ENCODE results near the gene MAP3K9. TPM values are rescaled to one million over a fixed set of nuclear protein-coding genes. Genes with fewer than 3 reads are reported as not detected.

Gene MAP3K9
- total RNA-seq, 1 donor from 2014 or later, result 10.1 TPM

- ChIA-PET CTCF (interaction anchor here (1.1 to 1.3 kb wide), 2 partner anchors 9 to 18 kb away, joined by 4 to 5 read pairs; partner anchors contain the start of gene MAP3K9), POLR2A (no interaction called here)
- no peak for TF ChIP-seq CTCF (IDR thresholded peaks at IDR 0.05)
- Mint-ChIP-seq H3K27me3 (peaks cover 16% of the 10 kb centered on the region), H3K4me1 (peaks cover 8% of the 10 kb centered on the region), H3K27ac (no peak overlapping the region), H3K9me3 (no peaks in the 10 kb centered on the region), H3K36me3 (ENCODE audit: low read depth) (no peaks in the 10 kb centered on the region), H3K4me3 (no peak overlapping the region)
- ATAC-seq (ENCODE audit: low read depth) (no peak), DNase-seq (no peak)
- intact Hi-C loops (cut with micrococcal nuclease), result no loop called here
Observed at GRCh38 chr14:70827347-70827746, 18.0 kb upstream of the MAP3K9 start.

- H3K27ac Mint-ChIP-seq, result no peak overlapping the region
- TF ChIP-seq CTCF (IDR thresholded peaks at IDR 0.05), result no peak
- CTCF ChIA-PET, result interaction anchor here (0.9 kb wide), 1 partner anchor 84 kb away, joined by 4 read pairs; the partner anchor contains the start of gene PCNX1
- no peak for DNase-seq
- no peaks in the 10 kb centered on the region for H3K36me3 Mint-ChIP-seq (ENCODE audit: low read depth)
- H3K4me3 Mint-ChIP-seq, result peak overlapping the region; percentile 73
- intact Hi-C loops (cut with micrococcal nuclease), result no loop called here
- POLR2A ChIA-PET, result no interaction called here
- peaks cover 8% of the 10 kb centered on the region for H3K4me1 Mint-ChIP-seq
- H3K9me3 Mint-ChIP-seq, result no peaks in the 10 kb centered on the region
- H3K27me3 Mint-ChIP-seq, result peaks cover 28% of the 10 kb centered on the region
- ATAC-seq (ENCODE audit: low read depth), result no peak
Observed at GRCh38 chr14:70823281-70823680, 14.0 kb upstream of the MAP3K9 start.

- Mint-ChIP-seq H3K9me3 (no peaks in the 10 kb centered on the region), H3K27me3 (peaks cover 30% of the 10 kb centered on the region), H3K4me1 (peaks cover 12% of the 10 kb centered on the region), H3K4me3 (peak overlapping the region; percentile 73), H3K27ac (no peak overlapping the region), H3K36me3 (ENCODE audit: low read depth) (no peaks in the 10 kb centered on the region)
- no peak for DNase-seq
- intact Hi-C loops (cut with micrococcal nuclease), result no loop called here
- ChIA-PET CTCF (interaction anchor here (0.8 to 1.0 kb wide), 3 partner anchors 85 to 200 kb away, joined by 3 to 4 read pairs (median 3); partner anchors contain the start of gene PCNX1), POLR2A (interaction anchor here (1.2 to 1.3 kb wide), 2 partner anchors 64 to 180 kb away, joined by 3 read pairs; no protein-coding TSS in a partner anchor)
- no peak for TF ChIP-seq CTCF (IDR thresholded peaks at IDR 0.05)
- ATAC-seq (ENCODE audit: low read depth), result no peak
Observed at GRCh38 chr14:70822530-70823185, 13.3 kb upstream of the MAP3K9 start.

GRCh38 chr14:70821584-70822529 is 12.5 kb upstream of the MAP3K9 start:
- ATAC-seq (ENCODE audit: low read depth), result peak; percentile 25
- Mint-ChIP-seq H3K36me3 (ENCODE audit: low read depth) (no peaks in the 10 kb centered on the region), H3K4me1 (peaks cover 19% of the 10 kb centered on the region), H3K27me3 (peaks cover 30% of the 10 kb centered on the region), H3K9me3 (no peaks in the 10 kb centered on the region), H3K4me3 (peak overlapping the region; percentile 73), H3K27ac (no peak overlapping the region)
- TF ChIP-seq CTCF (IDR thresholded peaks at IDR 0.05), result no peak
- intact Hi-C loops (cut with micrococcal nuclease), result no loop called here
- CTCF ChIA-PET, result interaction anchor here (0.8 to 1.0 kb wide), 2 partner anchors 134 to 199 kb away, joined by 3 read pairs; no protein-coding TSS in a partner anchor
- DNase-seq, result peak; percentile 36
- POLR2A ChIA-PET, result interaction anchor here (0.8 to 1.3 kb wide), 4 partner anchors 14 to 180 kb away, joined by 3 to 6 read pairs (median 4); no protein-coding TSS in a partner anchor

Data from activated B cell treated with CpG ODN at 0.5 μM for 24 hours (primary cell).